ENCODE data around the gene PRR16.

PRR16 gene

DNA sequence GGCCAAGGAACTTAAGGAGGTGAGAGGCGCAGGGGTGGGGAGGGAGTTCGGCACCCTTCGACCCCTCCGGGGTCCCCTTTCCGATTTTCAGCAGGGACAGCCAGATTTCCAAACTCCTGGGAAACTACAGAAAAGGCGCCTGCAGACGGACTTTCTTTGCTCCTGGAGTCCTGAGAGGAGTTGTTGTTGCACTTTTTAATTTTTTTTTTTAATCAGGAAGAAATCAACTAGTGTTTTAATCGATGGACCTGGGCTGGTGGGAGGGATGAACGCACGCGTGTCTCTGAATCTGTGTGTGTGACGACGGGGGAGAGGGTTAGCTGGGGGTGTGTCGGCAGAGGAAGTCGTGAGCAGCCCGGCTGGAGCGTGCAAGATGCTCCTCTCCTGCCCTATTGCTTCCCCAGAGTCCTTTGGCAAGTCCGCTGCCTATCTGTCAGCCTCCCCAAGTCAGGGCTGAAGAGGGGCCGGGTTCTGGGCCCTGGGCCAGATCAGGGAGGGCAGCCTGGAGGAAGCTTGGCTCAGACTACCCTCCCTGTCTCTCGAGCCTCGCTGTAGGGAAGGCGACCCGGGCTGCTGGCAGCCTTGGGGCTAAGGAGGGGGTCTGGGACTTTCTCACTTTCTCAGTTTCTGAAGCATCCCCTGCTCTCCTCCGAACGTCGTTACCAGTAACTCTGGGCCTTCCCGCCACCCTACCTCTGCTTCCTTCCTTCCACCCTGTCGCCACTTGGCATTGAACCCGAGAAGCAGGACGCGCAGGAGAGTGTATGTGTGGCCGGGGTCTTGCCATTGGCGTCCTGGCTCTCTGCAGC is 731 bp downstream of the PRR16 start:
- DNase-seq: no peak

DNA sequence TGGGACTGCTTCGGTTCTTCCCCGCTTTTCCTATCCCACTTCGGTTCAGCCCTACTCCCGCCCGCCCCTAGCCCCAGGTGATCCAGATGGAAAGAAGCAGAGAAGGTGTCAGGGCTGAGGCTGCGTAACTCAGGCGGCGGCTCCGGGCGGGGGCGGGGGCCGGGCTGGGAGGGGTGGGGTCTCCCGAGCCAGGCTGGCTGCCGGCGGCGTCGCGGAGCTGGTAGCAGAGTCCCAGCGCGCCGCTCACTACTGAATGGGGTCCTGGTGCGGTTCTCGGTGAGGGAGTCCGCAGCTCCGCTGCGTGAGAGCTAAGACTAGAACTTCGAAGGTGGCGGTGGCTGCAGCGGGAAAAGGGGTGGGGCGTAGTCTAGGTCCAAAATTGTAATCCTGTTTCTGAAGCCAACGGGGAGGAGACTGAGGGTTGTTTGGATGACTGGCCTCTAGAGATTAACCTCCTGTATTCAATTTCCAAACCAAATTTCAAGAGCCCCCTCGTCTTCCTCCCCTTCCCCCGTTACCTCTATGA is 1.4 kb downstream of the PRR16 start:
- DNase-seq: no peak

DNA sequence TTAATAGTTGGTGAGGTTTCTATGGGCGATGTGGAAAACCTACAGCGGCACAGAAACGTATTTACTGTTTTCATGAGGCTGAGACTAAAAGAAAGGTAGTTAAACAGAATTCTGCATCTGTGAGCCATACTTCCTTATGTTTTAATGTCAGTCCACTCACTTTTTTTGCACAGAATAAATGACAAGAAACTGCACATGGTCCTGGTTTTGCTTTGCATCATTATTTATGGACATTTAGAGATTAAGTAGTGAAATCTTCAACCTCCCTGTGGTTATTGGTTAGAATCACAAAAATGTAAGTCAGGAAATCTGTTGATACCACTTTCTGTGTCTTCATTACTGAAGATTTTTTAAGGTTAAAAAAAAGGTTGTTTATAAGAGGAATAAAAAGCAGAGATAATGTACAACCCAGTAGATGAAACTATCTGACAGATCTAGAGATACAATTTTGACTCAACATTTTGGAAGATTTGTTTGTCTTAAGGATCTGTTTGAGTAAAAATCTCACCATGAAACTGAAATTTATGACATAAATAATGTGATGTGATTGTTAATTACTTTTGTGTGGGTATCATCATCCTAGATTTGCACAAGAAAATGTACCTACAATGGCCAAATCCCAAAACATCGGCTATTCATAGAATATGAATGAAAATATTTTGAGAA is 2.4 kb downstream of the PRR16 start:
- no peak for DNase-seq

- DNase-seq: no peak
Observed at GRCh38 chr5:120471971-120472370, 7.9 kb downstream of the PRR16 start.

DNA sequence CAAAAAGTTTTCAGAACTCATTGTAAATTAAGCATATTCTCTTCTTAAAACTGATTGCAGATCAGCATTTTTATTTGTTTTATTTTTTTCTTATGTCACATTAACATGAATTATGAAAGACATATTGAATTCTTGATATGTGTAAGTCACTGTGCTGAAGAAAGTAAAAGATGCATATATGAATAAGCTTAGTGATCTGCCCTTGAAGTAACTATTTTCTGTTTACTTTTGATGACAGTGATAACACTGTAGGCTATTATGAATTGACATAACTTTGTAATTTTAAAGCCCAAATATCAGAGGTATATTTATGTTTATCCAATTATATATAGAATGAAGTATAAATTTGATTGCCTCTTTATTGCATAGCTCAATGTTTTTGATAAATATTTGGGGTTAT is 8.8 kb downstream of the PRR16 start:
- no peak for DNase-seq

DNA sequence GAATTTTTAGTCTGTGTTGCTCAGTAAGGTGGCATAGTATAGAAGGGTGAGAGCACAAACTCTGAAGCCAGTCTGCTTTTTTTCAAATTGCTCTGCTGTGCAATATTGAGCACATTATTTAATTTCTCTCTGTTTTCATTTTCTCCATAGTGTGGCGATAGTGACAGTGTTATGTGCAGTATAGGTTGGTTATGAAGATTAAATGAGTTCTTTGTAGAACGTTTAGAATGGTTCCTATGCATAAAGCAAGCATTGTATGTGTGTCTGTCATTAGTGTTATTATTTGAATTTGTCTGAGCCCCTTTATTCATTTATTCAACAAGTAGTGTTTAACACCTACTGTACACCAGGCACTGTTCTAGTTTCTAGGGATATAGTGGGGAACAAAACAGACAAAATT is 9.2 kb downstream of the PRR16 start:
- DNase-seq: no peak

GRCh38 chr5:120476063-120476462 is 12.0 kb downstream of the PRR16 start:
- DNase-seq: no peak

- no peak for DNase-seq
Observed at GRCh38 chr5:120479066-120479465, 15.0 kb downstream of the PRR16 start.

DNA sequence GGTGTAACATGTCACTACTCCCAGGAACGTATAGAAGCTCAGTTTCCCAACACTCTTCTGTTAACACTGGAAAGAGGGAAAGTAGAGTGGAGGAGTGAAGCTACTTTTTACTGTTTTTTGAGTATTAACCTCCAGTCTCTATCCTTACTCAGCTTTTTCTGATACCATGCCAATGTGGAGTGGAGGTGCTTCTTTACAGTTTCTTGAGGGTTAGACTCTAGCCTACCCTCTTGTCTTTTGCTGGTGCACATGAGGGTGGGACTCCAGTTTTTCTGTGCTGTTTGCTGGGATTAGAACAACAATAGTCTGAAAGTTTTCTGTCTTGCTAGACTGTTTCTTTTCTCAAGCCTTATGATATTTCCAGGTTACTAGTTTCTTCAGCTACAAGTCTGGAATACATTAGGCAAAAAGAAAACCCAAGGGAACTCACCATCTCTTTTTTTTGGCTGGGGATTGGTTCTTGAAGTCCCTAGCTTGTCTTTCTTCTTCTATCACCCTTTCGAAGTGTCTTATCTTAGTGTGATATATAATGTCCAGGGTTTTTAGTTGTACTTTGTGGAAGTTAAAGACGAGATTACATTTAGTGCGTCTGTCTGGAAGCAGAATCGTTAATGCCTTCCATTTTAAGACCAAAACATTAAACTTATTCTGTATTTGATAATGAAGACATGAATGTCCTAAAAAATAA is 35.9 kb downstream of the PRR16 start:
- no peak for DNase-seq

- no peak for DNase-seq
Observed at GRCh38 chr5:120502531-120502930, 38.4 kb downstream of the PRR16 start.

- no peak for DNase-seq
Observed at GRCh38 chr5:120503341-120503740, 39.2 kb downstream of the PRR16 start.

GRCh38 chr5:120504057-120504456 is 40.0 kb downstream of the PRR16 start:
- no peak for DNase-seq

- DNase-seq: no peak
Observed at GRCh38 chr5:120507197-120507596, 43.1 kb downstream of the PRR16 start.

- no peak for DNase-seq
Observed at GRCh38 chr5:120507800-120508463, 43.8 kb downstream of the PRR16 start.

- DNase-seq: no peak
Observed at GRCh38 chr5:120509053-120509452, 45.0 kb downstream of the PRR16 start.

DNA sequence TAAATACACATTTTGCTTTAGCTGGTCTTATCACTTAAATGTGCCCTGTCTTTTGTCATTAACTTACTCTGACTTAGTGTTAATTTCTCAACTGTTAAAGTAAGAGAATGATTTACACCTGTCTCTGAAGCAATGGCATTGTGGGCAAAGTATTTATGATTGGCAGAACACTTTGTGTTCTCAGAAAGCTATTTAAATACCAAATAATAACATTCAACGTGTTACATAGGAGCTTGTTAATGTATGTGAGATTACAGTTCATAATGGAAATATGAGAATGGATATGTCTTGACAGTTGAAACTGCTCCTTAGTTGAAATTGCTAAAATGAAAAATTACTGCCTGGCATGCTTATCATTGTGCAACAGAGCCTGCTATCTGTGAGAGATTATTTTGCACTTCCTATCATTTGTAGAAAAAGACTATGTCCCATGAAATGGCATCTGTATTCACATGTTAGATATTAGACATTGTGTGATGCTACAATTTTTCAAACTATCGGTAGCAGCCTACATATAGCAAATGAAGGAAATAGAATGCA is 46.1 kb downstream of the PRR16 start:
- DNase-seq: no peak

- no peak for DNase-seq
Observed at GRCh38 chr5:120510994-120511686, 47.0 kb downstream of the PRR16 start.

- DNase-seq: no peak
Observed at GRCh38 chr5:120512068-120512467, 48.0 kb downstream of the PRR16 start.

GRCh38 chr5:120512791-120513650 is 48.9 kb downstream of the PRR16 start:
- DNase-seq: no peak

DNA sequence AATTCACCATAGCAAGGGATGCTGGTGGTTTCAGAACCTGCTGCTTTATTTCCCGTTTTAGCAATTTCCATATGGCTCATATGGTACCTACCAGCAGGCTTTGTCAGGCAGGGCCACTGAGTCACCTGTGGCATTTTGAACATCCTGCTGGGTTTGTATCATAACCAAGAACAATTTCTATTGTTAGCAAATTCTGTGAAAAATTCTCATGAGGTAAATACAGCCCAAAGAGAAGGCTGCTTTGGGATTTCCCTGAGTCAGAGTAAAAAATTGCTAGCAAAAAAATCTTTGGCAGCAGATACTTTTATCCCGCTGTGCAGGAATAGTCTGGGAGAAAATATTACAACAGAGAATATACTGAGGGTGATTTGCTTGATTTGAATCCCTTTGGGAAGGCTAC is 52.7 kb downstream of the PRR16 start:
- DNase-seq: no peak

GRCh38 chr5:120517607-120518252 is 53.6 kb downstream of the PRR16 start:
- no peak for DNase-seq

All from NK-92 treated with Interleukin-12 subunit alpha and Interleukin-12 subunit beta, amount 100 ng/mL, for 24 hours (cell line).